ENCODE data around the gene TPPP2.

Gene TPPP2

DNA sequence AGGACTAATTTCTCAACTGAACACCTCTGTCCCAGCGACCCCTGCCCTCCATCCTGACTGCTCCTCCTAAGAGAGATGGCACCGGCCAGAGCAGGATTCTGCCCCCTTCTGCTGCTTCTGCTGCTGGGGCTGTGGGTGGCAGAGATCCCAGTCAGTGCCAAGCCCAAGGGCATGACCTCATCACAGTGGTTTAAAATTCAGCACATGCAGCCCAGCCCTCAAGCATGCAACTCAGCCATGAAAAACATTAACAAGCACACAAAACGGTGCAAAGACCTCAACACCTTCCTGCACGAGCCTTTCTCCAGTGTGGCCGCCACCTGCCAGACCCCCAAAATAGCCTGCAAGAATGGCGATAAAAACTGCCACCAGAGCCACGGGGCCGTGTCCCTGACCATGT is 12.9 kb downstream of the TPPP2 start:
- no peaks in the 10 kb centered on the region for H3K36me3 ChIP-seq (ENCODE audit: insufficient read depth, low read length)
- no peaks in the 10 kb centered on the region for H3K79me2 ChIP-seq (ENCODE audit: insufficient read depth, low read length)
- TF ChIP-seq CTCF (conservative IDR thresholded peaks at IDR 0.05; ENCODE audit: low read length) (no peak), EZH2phosphoT487 (IDR thresholded peaks at IDR 0.05; ENCODE audit: borderline replicate concordance) (no peak)
- H3F3A ChIP-seq (ENCODE audit: low read depth) = no peaks in the 10 kb centered on the region
- no peaks in the 10 kb centered on the region for H3K27me3 ChIP-seq (ENCODE audit: insufficient read depth, low read length, poor library complexity, severe bottlenecking)
- no peak overlapping the region for H2AFZ ChIP-seq (ENCODE audit: low read length)
- H3K4me3 ChIP-seq (ENCODE audit: low read length, poor library complexity, severe bottlenecking) = no peak overlapping the region
- H3K9me2 ChIP-seq (replicated peaks; ENCODE audit: low read depth, low read length) = no peaks in the 10 kb centered on the region
- peak overlapping the region; percentile 40 for H3K9ac ChIP-seq (ENCODE audit: low read depth, low read length, poor library complexity, severe bottlenecking)
- peaks cover 34% of the 10 kb centered on the region for H3K4me1 ChIP-seq (ENCODE audit: insufficient read depth, low read length, poor library complexity, severe bottlenecking)
- peak overlapping the region; percentile 66 for H3K4me2 ChIP-seq (ENCODE audit: low read depth, low read length, poor library complexity, severe bottlenecking)
- no peaks in the 10 kb centered on the region for H4K20me1 ChIP-seq (ENCODE audit: insufficient read depth, low read length, poor library complexity, severe bottlenecking)
- H3K9me3 ChIP-seq (ENCODE audit: insufficient read depth, low read depth, low read length) = no peaks in the 10 kb centered on the region

- no peak overlapping the region for H2AFZ ChIP-seq (ENCODE audit: low read length)
- no peaks in the 10 kb centered on the region for H3K79me2 ChIP-seq (ENCODE audit: insufficient read depth, low read length)
- H3K4me3 ChIP-seq (ENCODE audit: low read length, poor library complexity, severe bottlenecking) = peak overlapping the region; percentile 45
- no peaks in the 10 kb centered on the region for H3K9me3 ChIP-seq (ENCODE audit: insufficient read depth, low read depth, low read length)
- H3K4me1 ChIP-seq (ENCODE audit: insufficient read depth, low read length, poor library complexity, severe bottlenecking) = peaks cover 34% of the 10 kb centered on the region
- H3K9ac ChIP-seq (ENCODE audit: low read depth, low read length, poor library complexity, severe bottlenecking) = peak overlapping the region; percentile 49
- no peaks in the 10 kb centered on the region for H3F3A ChIP-seq (ENCODE audit: low read depth)
- H3K9me2 ChIP-seq (replicated peaks; ENCODE audit: low read depth, low read length) = no peaks in the 10 kb centered on the region
- no peaks in the 10 kb centered on the region for H3K27me3 ChIP-seq (ENCODE audit: insufficient read depth, low read length, poor library complexity, severe bottlenecking)
- TF ChIP-seq EZH2phosphoT487 (IDR thresholded peaks at IDR 0.05; ENCODE audit: borderline replicate concordance) (no peak), CTCF (conservative IDR thresholded peaks at IDR 0.05; ENCODE audit: low read length) (no peak)
- H3K4me2 ChIP-seq (ENCODE audit: low read depth, low read length, poor library complexity, severe bottlenecking) = peak overlapping the region; percentile 66
- H4K20me1 ChIP-seq (ENCODE audit: insufficient read depth, low read length, poor library complexity, severe bottlenecking) = no peaks in the 10 kb centered on the region
- H3K36me3 ChIP-seq (ENCODE audit: insufficient read depth, low read length) = no peaks in the 10 kb centered on the region
Measured at GRCh38 chr14:21043387-21043973, 13.5 kb downstream of the TPPP2 start.

DNA sequence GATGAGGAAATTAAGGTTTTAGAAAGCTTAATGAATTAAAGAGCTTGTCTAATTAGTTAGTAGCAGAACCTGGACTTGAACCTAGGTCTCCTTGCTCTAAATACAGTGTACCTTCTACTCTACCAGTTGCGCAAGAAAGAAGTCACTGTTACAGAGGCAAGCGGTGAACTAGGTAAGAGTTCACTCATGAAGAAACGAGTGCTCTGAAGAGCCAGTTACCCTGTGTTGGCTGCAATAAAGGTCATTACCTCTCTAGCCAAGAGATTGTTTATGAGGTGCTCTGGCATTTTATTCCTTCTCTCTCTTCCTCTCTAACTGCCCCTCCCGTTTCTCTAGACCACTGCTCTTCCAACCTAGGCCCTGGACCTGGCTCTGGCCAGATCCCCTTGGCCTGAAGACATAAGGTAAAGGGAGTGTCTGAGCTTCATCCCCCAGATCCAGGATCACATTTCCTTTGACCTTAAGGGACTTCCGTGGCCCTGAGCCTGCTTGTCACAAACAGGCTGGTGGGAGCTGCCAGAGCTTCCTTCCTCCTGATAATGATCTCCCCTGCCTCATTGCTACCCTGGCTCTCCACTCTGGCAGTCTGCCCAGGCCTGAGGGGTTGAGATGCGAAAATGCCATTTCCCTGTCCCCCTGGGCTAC is 14.1 kb downstream of the TPPP2 start:
- Histone ChIP-seq H4K20me1 (ENCODE audit: insufficient read depth, low read length, poor library complexity, severe bottlenecking) (no peaks in the 10 kb centered on the region), H3K9me3 (ENCODE audit: insufficient read depth, low read depth, low read length) (no peaks in the 10 kb centered on the region), H3K4me1 (ENCODE audit: insufficient read depth, low read length, poor library complexity, severe bottlenecking) (peaks cover 34% of the 10 kb centered on the region), H3K36me3 (ENCODE audit: insufficient read depth, low read length) (no peaks in the 10 kb centered on the region), H3K79me2 (ENCODE audit: insufficient read depth, low read length) (no peaks in the 10 kb centered on the region), H3K9me2 (replicated peaks; ENCODE audit: low read depth, low read length) (no peaks in the 10 kb centered on the region), H2AFZ (ENCODE audit: low read length) (peak overlapping the region; percentile 19; the same call in 1 of the 2 replicates), H3K27me3 (ENCODE audit: insufficient read depth, low read length, poor library complexity, severe bottlenecking) (no peaks in the 10 kb centered on the region), H3K4me2 (ENCODE audit: low read depth, low read length, poor library complexity, severe bottlenecking) (peak overlapping the region; percentile 66), H3K9ac (ENCODE audit: low read depth, low read length, poor library complexity, severe bottlenecking) (peak overlapping the region; percentile 49), H3F3A (ENCODE audit: low read depth) (no peaks in the 10 kb centered on the region), H3K4me3 (ENCODE audit: low read length, poor library complexity, severe bottlenecking) (peak overlapping the region; percentile 45)
- TF ChIP-seq CTCF (conservative IDR thresholded peaks at IDR 0.05; ENCODE audit: low read length) (no peak), EZH2phosphoT487 (IDR thresholded peaks at IDR 0.05; ENCODE audit: borderline replicate concordance) (no peak)
